Duodenal mucosa (tissue), 2 donors: ENCODE results near the gene MGAT3.
"Not testable (repeated sequence)": the region's sequence is repeated elsewhere in the genome, so short reads cannot be mapped to it uniquely, and the experiment has no call there.

ENCODE experiments used
- H3K27ac ChIP-seq: one replicate; pipeline ENCODE4 v1.7.0; 2013; ENCODE audit warnings: low read depth, low read length
- H3K27me3 ChIP-seq, 2 donors: one replicate each; pipeline ENCODE4 v1.7.0; 2013; ENCODE audit warnings: low read length in 2 of 2, control low read depth in 1 of 2; ENCODE audit not compliant: insufficient read depth in 2 of 2, control insufficient read depth in 1 of 2
- H3K36me3 ChIP-seq, 2 donors: one replicate each; pipeline ENCODE4 v1.7.0; 2013; ENCODE audit warnings: low read length in 2 of 2, control low read depth in 1 of 2; ENCODE audit not compliant: insufficient read depth in 2 of 2, control insufficient read depth in 1 of 2
- H3K4me1 ChIP-seq, 2 donors: one replicate each; pipeline ENCODE4 v1.7.0; 2013; ENCODE audit warnings: low read length in 2 of 2, control low read depth in 1 of 2; ENCODE audit not compliant: insufficient read depth in 2 of 2, control insufficient read depth in 1 of 2
- H3K4me3 ChIP-seq, 2 donors: one replicate each; pipeline ENCODE4 v1.7.0; 2013; ENCODE audit warnings: low read length in 2 of 2, low read depth in 1 of 2
- H3K9ac ChIP-seq, 2 donors: one replicate each; pipeline ENCODE4 v1.7.0; 2013; ENCODE audit warnings: low read length in 2 of 2, low read depth in 1 of 2
- H3K9me3 ChIP-seq, 2 donors: one replicate each; pipeline ENCODE4 v1.7.0; 2013; ENCODE audit warnings: low read length in 2 of 2, control low read depth in 1 of 2; ENCODE audit not compliant: control insufficient read depth in 1 of 2

MGAT3 gene

GRCh38 chr22:39498368-39498767 lies 41.6 kb downstream of the MGAT3 start:
- Histone ChIP-seq H3K4me3 (no peak overlapping the region), H3K27ac (no peak overlapping the region), H3K4me1 (peaks cover 22 to 25% of the 10 kb centered on the region in 2 donors)

GRCh38 chr22:39498802-39499201 lies 42.0 kb downstream of the MGAT3 start:
- H3K9me3 ChIP-seq = no peaks in the 10 kb centered on the region
- no peaks in the 10 kb centered on the region for H3K36me3 ChIP-seq
- no peaks in the 10 kb centered on the region for H3K27me3 ChIP-seq
- no peak overlapping the region for H3K9ac ChIP-seq
- H3K4me1 ChIP-seq = peaks cover 26 to 29% of the 10 kb centered on the region in 2 donors
- H3K27ac ChIP-seq = no peak overlapping the region
- no peak overlapping the region for H3K4me3 ChIP-seq

More at GRCh38 chr22:39498368-39498767, 41.6 kb downstream of the MGAT3 start:
- Histone ChIP-seq H3K9me3 (no peaks in the 10 kb centered on the region), H3K9ac (no peak overlapping the region), H3K36me3 (no peaks in the 10 kb centered on the region), H3K27me3 (no peaks in the 10 kb centered on the region)

GRCh38 chr22:39500101-39500500 lies 43.3 kb downstream of the MGAT3 start:
- Histone ChIP-seq H3K27ac (no peak overlapping the region), H3K9me3 (no peaks in the 10 kb centered on the region), H3K4me1 (peaks cover 27 to 31% of the 10 kb centered on the region in 2 donors), H3K9ac (no peak overlapping the region), H3K36me3 (peaks cover 8 to 11% of the 10 kb centered on the region in 2 donors), H3K4me3 (no peak overlapping the region), H3K27me3 (no peaks in the 10 kb centered on the region)

- Histone ChIP-seq H3K9ac (peak overlapping the region; percentile 52 to 74), H3K27ac (peak overlapping the region; percentile 44), H3K4me1 (peaks cover 23 to 28% of the 10 kb centered on the region in 2 donors), H3K9me3 (no peaks in the 10 kb centered on the region), H3K4me3 (peak overlapping the region; percentile 84 to 93), H3K27me3 (no peaks in the 10 kb centered on the region), H3K36me3 (peaks cover 22 to 27% of the 10 kb centered on the region in 2 donors)
Measured at GRCh38 chr22:39501644-39502108, 44.9 kb downstream of the MGAT3 start.

GRCh38 chr22:39502109-39502788 lies 45.4 kb downstream of the MGAT3 start, which contains the start of gene MIEF1:
TSS of gene MIEF1 (plus strand) at chr22:39502290. CDS start at chr22:39511295, 9,005 bp downstream.
- Histone ChIP-seq H3K9ac (peak within 1 kb of the TSS; percentile 70 to 91), H3K27ac (peak within 1 kb of the TSS; percentile 44), H3K27me3 (no peaks in the 10 kb centered on the region), H3K36me3 (peaks cover 27 to 32% of the 10 kb centered on the region in 2 donors), H3K9me3 (no peaks in the 10 kb centered on the region), H3K4me3 (peak within 1 kb of the TSS; percentile 84 to 93), H3K4me1 (peaks cover 23 to 27% of the 10 kb centered on the region in 2 donors)

GRCh38 chr22:39502789-39503409 lies 46.1 kb downstream of the MGAT3 start:
- H3K27ac ChIP-seq = no peak overlapping the region
- peak overlapping the region; percentile 84 to 93 for H3K4me3 ChIP-seq
- H3K27me3 ChIP-seq = no peaks in the 10 kb centered on the region
- peak overlapping the region; percentile 70 to 91 for H3K9ac ChIP-seq
- peaks cover 30 to 38% of the 10 kb centered on the region in 2 donors for H3K36me3 ChIP-seq
- no peaks in the 10 kb centered on the region for H3K9me3 ChIP-seq
- H3K4me1 ChIP-seq = peaks cover 23 to 27% of the 10 kb centered on the region in 2 donors

- H3K4me3 ChIP-seq = peak overlapping the region; percentile 84 to 93
- no peak overlapping the region for H3K27ac ChIP-seq
- H3K27me3 ChIP-seq = no peaks in the 10 kb centered on the region
- no peaks in the 10 kb centered on the region for H3K9me3 ChIP-seq
- peaks cover 37 to 46% of the 10 kb centered on the region in 2 donors for H3K36me3 ChIP-seq
- peak overlapping the region in 1 of 2 donors; percentile 70 for H3K9ac ChIP-seq
- H3K4me1 ChIP-seq = peaks cover 23 to 27% of the 10 kb centered on the region in 2 donors
Measured at GRCh38 chr22:39503630-39504029, 46.8 kb downstream of the MGAT3 start.

GRCh38 chr22:39504071-39504470 lies 47.3 kb downstream of the MGAT3 start:
- Histone ChIP-seq H3K27me3 (no peaks in the 10 kb centered on the region), H3K36me3 (peaks cover 37 to 50% of the 10 kb centered on the region in 2 donors), H3K4me1 (peaks cover 23 to 27% of the 10 kb centered on the region in 2 donors), H3K9ac (no peak overlapping the region), H3K9me3 (no peaks in the 10 kb centered on the region), H3K27ac (no peak overlapping the region), H3K4me3 (no peak overlapping the region)

- H3K27me3 ChIP-seq, H3K9me3 ChIP-seq, H3K4me3 ChIP-seq, H3K27ac ChIP-seq, H3K9ac ChIP-seq: not testable (repeated sequence)
- Histone ChIP-seq H3K36me3 (peaks cover 57 to 77% of the 10 kb centered on the region in 2 donors), H3K4me1 (peaks cover 11 to 14% of the 10 kb centered on the region in 2 donors)
Measured at GRCh38 chr22:39507021-39507420, 50.2 kb downstream of the MGAT3 start.

- Histone ChIP-seq H3K4me1 (peaks cover 5 to 6% of the 10 kb centered on the region in 2 donors), H3K4me3 (no peak overlapping the region), H3K9me3 (no peaks in the 10 kb centered on the region), H3K9ac (no peak overlapping the region), H3K27me3 (no peaks in the 10 kb centered on the region), H3K27ac (no peak overlapping the region), H3K36me3 (peaks cover 63 to 90% of the 10 kb centered on the region in 2 donors)
Measured at GRCh38 chr22:39508393-39508792, 51.6 kb downstream of the MGAT3 start.
